HG02943 (cell line): ENCODE data around the gene ZNF467.

Experiments
- ATAC-seq: cut with Tn5 transposase; IDR thresholded peaks from one replicate; pipeline ENCODE4 v1.9.1; 2021; ENCODE audit warnings: mild to moderate bottlenecking, low read depth, moderate library complexity; ENCODE audit not compliant: unreplicated experiment

The ZNF467 gene

GRCh38 chr7:149772241-149772955, 990 bp downstream of the ZNF467 start:
- ATAC-seq: no peak

GRCh38 chr7:149771720-149772240, 1.6 kb downstream of the ZNF467 start:
- peak; percentile 75 for ATAC-seq

- peak; percentile 21 for ATAC-seq
These were observed 2.4 kb downstream of the ZNF467 start for GRCh38 chr7:149770728-149771636.

- no peak for ATAC-seq
These were observed 3.5 kb downstream of the ZNF467 start for GRCh38 chr7:149769915-149770314.

- no peak for ATAC-seq
These were observed 4.5 kb downstream of the ZNF467 start for GRCh38 chr7:149768931-149769330.

GRCh38 chr7:149767068-149767467, 6.3 kb downstream of the ZNF467 start:
- ATAC-seq: no peak

GRCh38 chr7:149766135-149766675, 7.2 kb downstream of the ZNF467 start:
- ATAC-seq: no peak

- no peak for ATAC-seq
These were observed 7.8 kb downstream of the ZNF467 start for GRCh38 chr7:149765399-149766121.

- no peak for ATAC-seq
These were observed 8.6 kb downstream of the ZNF467 start for GRCh38 chr7:149764481-149765398.

GRCh38 chr7:149763563-149764240, 9.7 kb downstream of the ZNF467 start:
- no peak for ATAC-seq

GRCh38 chr7:149762610-149763009, 10.8 kb downstream of the ZNF467 start:
- no peak for ATAC-seq

GRCh38 chr7:149762089-149762488, 11.3 kb downstream of the ZNF467 start:
- no peak for ATAC-seq

GRCh38 chr7:149761307-149761706, 12.1 kb downstream of the ZNF467 start:
- ATAC-seq: no peak

- no peak for ATAC-seq
These were observed 12.8 kb downstream of the ZNF467 start for GRCh38 chr7:149760538-149760937.

GRCh38 chr7:149759093-149759860, 14.1 kb downstream of the ZNF467 start:
- no peak for ATAC-seq

- ATAC-seq: no peak
These were observed 19.8 kb downstream of the ZNF467 start for GRCh38 chr7:149753375-149754233.

GRCh38 chr7:149752646-149753045, 20.7 kb downstream of the ZNF467 start:
- no peak for ATAC-seq
